HG03565 (cell line): ENCODE results near the gene KLF16.
"Not testable (repeated sequence)": the region's sequence is repeated elsewhere in the genome, so short reads cannot be mapped to it uniquely, and the experiment has no call there.

ENCODE experiments used
- ATAC-seq: cut with Tn5 transposase; IDR thresholded peaks from one replicate; pipeline ENCODE4 v1.9.1; 2021; ENCODE audit warnings: mild to moderate bottlenecking, moderate library complexity; ENCODE audit not compliant: unreplicated experiment

KLF16 gene

DNA sequence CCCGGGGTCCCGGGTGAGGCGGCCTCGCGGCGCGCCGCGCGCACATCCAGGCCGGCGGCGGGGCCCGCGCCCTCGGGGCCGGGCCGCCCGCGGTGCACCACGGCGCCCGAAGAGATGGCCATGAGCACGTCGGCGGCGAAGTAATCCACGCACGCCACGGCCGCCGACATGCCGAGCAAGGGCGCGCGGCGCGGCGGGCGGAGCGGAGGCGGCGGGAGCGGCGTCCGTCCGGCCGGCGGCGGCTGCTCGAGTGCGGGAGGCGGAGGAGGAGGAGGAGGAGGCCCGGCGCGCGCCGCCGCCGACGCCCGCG, at the start of gene KLF16:
TSS of gene KLF16 (minus strand) at position 252 of the 310 bp plus-strand sequence. CDS start at position 170, 82 bp downstream.
- no peak for ATAC-seq

GRCh38 chr19:1912760-1913505, 49.6 kb upstream of the KLF16 start:
- no peak for ATAC-seq

GRCh38 chr19:1911995-1912394, 48.6 kb upstream of the KLF16 start:
- no peak for ATAC-seq

- ATAC-seq = no peak
These were observed 47.7 kb upstream of the KLF16 start for GRCh38 chr19:1911098-1911497.

DNA sequence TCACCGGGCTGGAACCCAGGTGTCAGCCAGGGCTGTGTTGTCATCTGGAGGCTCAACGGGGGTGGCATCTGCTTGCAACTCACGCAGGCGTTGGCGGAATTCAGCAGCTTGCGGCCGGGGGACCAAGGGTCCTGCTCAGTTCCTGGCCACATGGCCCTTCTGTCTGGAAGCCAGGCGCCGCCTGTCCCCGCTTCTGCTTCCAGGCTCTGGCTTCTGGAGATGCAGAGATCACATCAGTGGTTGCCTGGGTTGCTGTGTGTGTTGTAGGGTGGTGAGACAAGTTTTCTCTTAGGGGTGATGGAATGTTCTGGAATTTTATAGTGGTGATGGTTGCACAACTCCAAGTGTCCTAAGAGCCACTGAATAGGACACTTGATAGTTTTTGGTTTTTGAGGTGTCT, 46.8 kb upstream of the KLF16 start:
- ATAC-seq = no peak

- no peak for ATAC-seq
These were observed 46.3 kb upstream of the KLF16 start for GRCh38 chr19:1909761-1910080.

DNA sequence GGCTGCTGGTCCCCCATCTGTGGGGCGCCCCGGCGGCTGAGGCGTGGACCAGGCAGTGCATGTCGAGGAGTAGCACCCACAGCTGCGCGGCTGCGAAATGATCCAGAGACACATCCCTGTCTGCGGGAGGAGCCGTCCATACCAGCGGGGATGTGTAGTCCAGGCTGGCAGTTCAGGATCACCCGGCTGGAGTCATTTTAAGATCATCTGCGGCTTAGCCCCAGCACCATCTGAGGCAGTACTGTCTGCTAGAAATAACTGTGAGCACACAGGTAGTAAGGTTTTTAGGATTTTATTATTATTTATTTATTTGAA, 44.9 kb upstream of the KLF16 start:
- no peak for ATAC-seq

- ATAC-seq = no peak
These were observed 44.4 kb upstream of the KLF16 start for GRCh38 chr19:1907563-1908363.

GRCh38 chr19:1906985-1907562, 43.7 kb upstream of the KLF16 start:
- no peak for ATAC-seq

GRCh38 chr19:1905863-1906375, 42.5 kb upstream of the KLF16 start:
- ATAC-seq = no peak

GRCh38 chr19:1905110-1905862, 41.9 kb upstream of the KLF16 start, which contains the start of the genes ADAT3 and SCAMP4:
TSS of gene ADAT3 (plus strand) at chr19:1905399. CDS start at chr19:1912048, 6,649 bp downstream.
TSS of gene SCAMP4 (plus strand) at chr19:1905399. CDS start at chr19:1915020, 9,621 bp downstream.
- peak; percentile 63 for ATAC-seq

- ATAC-seq = no peak
These were observed 41.4 kb upstream of the KLF16 start for GRCh38 chr19:1904860-1905109.

DNA sequence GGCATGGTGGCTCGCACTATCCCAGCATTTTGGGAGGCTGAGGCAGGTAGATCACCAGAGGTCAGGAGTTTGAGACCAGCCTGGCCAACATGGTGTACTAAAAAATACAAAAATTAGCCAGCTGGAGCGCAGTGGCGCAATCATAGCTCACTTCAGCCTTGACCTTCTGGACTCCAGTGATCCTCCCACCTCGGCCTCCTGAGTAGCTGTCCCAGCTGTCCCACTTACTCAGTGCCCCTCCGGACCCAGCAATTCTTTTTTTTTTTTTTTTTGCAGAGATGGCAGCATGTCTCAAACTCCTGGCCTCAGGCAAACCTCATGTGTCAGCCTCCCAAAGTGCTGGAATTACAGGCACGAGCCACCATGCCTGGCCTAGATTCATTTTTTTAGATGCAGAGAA, 39.5 kb upstream of the KLF16 start:
- ATAC-seq = no peak

DNA sequence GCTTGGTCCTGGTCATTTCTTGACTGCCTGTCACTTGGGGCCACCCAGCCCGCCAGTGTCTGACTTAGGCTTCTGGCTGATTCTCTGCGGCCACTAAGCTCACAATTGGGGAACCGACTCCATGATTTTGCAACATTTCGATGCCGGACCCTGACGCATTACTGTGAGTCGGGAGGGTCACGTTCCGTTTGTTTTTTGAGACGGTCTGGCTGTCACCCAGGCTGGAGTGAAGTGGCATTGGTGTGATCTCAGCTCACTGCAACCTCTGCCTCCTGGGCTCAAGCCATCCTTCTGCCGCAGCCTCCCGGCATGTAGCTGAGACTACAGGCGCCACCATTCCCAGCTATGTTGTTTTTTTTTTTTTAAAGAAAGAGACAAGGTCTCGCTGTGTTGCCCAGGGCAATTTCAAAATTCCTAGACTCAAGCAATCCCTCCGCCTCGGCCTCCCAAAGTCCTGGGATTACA, 38.6 kb upstream of the KLF16 start:
- no peak for ATAC-seq

DNA sequence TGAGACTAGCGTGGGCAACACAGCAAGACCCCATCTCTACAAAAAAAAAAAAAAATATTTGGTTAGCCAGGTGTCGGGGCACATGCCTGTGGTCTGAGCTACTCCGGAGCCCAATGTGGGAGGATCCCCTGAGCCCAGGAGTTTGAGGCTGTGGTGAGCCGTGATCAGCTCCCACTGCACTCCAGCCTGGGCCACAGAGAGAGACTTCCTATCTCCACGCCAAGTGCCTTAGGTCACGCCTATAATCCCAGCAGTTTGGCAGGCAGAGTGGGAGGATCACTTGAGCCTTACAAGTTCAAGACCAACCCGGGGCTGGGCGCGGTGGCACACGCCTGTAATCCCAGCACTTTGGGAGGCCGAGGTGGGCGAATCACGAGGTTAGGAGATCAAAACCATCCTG, 33.1 kb upstream of the KLF16 start:
- ATAC-seq = no peak

- ATAC-seq = no peak
These were observed 30.4 kb upstream of the KLF16 start for GRCh38 chr19:1893791-1894190.

- ATAC-seq = no peak
These were observed 26.5 kb upstream of the KLF16 start for GRCh38 chr19:1889907-1890306.

DNA sequence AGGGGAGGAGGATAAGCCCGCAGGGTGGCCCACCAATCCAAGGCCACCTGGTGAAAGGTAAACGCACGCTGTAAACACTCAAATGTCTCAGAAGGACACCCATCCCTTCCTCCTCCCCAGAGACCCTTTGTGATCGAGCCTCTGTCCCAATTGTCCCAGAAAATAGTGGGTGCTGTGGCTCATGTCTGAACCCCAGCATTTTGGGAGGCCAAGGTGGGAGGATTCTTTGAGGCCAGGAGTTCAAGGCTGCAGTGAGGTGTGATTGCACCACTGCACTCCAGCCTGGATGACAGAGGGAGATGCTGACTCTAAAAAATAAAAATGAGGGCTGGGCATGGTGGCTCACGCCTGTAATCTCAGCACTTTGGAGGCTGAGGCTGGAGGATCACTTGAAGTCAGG, 25.0 kb upstream of the KLF16 start:
- ATAC-seq = no peak

DNA sequence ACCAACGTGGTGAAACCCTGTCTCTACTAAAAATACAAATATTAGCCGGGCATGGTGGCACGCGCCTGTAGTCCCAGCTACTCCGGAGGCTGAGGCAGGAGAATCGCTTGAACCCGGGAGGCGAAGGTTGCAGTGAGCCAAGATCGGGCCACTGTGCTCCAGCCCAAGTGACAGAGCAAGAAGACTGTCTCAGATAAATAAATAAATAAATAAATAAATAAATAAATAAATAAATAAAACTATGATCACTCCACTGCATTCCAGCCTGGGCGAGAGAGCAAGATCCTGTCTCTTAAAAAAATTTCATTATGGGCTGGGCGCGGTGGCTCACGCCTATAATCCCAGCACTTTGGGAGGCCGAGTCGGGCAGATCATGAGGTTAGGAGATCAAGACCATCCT, 23.0 kb upstream of the KLF16 start:
- not testable (repeated sequence) for ATAC-seq

DNA sequence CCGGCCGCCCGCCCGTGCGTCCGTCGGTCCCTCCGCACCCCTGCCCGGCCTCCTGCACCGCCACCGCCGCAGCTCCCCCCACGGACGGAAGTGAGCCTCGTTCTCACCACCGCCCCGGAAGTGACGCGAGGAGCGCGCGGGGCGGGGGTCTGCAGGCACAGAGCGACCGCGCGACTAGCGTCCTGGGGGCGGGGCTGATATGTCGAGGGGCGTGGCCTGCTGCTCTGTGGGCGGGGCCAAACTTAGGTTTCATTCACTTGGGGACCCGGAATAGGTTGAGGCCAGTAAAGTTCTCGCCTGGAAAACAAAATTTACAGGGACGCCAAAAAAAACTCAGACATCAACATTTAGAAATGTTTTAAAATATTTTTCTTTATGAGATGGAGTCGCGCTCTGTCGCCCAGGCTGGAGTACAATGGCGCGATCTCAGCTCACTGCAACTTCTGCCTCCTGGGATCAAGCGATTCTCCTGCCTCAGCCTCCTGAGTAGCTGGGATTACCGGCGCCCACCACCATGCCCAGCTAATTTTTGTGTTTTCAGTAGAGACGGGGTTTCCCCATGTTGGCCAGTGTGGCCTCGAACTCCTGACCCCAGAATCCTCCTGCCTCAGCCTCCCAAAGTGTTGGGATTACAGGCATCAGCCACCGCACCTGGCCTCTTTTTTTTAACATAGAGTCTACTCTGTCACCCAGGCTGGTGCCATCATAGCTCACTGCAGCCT, 22.2 kb upstream of the KLF16 start, which contains the start of gene ABHD17A:
TSS of gene ABHD17A (minus strand) at position 99 of the 722 bp plus-strand sequence. CDS start 3,930 bp downstream, outside the sequence.
- ATAC-seq = peak; percentile 68
